Stimulated activated naive CD4-positive, alpha-beta T cell (primary cell): ENCODE results near the gene DNAJC2.

Source experiments
- DNase-seq, 6 experiments: peaks; one replicate each; lab custom pipeline; 2025; lab: John Stamatoyannopoulos, UW

The DNAJC2 gene, protein sequence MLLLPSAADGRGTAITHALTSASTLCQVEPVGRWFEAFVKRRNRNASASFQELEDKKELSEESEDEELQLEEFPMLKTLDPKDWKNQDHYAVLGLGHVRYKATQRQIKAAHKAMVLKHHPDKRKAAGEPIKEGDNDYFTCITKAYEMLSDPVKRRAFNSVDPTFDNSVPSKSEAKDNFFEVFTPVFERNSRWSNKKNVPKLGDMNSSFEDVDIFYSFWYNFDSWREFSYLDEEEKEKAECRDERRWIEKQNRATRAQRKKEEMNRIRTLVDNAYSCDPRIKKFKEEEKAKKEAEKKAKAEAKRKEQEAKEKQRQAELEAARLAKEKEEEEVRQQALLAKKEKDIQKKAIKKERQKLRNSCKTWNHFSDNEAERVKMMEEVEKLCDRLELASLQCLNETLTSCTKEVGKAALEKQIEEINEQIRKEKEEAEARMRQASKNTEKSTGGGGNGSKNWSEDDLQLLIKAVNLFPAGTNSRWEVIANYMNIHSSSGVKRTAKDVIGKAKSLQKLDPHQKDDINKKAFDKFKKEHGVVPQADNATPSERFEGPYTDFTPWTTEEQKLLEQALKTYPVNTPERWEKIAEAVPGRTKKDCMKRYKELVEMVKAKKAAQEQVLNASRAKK

DNA sequence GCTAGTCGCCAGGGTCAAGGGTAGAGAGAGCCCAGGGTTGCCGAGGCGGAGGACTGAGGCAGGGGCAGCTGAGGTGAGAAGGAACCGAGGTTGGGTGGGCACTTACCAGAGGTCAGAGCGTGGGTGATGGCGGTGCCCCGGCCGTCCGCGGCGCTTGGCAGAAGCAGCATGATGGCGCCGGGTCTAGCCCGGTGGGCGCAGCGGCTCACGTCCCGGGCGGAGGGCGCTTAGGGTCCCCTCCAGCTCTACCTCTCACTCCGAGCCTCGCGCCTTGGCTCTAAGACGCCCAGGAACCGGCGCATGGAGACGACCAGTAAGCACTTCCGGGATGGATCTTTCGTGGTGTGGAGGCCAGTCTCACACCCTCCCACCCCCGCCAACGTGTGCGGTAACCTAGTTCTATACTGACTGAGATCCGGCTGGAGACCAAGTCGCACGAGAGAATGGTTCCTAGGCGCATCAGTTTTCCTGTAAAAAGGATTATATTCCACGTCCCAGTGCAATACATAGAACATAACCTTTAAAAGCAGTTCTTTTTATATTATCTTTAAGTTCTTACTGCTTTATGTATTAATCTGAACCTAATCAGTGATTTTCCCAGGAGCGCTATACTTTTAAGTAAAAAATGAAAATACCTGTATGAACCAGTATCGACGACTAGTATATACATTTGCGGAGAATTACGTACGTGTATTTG is at the start of gene DNAJC2:
TSS of gene DNAJC2 (minus strand) at position 315 of the 697 bp plus-strand sequence. CDS start at position 170, 145 bp downstream.
- DNase-seq = peak; percentile 70 to 88 (median 82)

DNA sequence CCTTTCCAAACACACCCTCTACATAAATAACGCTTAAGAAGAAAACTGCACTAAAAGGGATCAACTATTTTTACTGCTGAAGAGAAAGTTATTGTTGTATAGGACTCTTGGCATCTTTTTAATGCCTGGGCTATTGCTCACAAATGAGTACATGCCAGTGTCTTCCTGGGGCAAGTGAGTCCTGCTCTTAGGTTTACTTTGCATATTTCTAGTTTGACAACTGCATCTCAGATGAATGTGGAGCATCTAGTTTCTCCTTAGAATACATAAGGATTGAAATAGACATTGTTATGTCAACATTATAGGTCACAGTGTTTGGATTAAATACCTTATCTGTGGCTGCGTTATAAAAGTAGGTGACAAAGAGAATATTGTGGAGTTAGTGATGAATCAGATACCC is 47.4 kb upstream of the DNAJC2 start:
- DNase-seq = no peak

DNA sequence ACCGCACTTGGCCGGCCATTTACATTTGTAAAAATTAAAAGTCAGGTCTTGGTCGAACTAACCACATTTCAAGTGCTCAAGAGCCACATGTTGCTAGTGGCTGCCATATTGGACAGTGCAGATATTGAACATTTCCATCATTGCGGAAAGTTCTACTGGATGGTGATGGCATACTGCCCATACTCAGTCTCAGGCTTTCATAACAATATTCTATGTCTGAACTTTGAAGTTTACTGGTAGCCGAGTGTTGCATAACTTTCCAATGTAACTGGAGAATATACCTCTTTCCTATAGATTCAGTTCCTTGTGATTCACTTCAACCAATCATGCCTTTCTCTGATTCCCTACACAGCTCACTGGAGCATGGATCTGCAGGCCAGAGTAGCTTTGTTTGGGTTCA is 46.6 kb upstream of the DNAJC2 start:
- DNase-seq = no peak

DNA sequence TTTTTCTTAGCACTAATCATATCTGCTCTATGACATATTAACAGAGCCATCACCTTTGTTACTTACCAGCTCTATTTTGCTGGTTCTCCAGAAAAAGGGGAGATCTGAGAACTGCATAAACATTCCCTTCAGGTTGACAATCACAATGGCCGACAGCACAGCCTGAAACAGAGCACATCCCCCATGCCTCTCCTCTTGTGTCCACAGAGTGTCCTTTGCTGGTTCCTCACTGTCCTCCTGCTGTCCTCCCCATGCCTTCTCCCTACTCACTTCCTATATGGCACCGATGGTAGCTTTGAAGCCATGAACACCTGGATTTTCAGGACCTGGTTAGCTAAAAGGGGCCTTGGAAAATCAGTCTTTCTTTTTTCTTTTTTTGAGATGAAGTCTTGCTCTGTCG is 44.7 kb upstream of the DNAJC2 start:
- no peak for DNase-seq

DNA sequence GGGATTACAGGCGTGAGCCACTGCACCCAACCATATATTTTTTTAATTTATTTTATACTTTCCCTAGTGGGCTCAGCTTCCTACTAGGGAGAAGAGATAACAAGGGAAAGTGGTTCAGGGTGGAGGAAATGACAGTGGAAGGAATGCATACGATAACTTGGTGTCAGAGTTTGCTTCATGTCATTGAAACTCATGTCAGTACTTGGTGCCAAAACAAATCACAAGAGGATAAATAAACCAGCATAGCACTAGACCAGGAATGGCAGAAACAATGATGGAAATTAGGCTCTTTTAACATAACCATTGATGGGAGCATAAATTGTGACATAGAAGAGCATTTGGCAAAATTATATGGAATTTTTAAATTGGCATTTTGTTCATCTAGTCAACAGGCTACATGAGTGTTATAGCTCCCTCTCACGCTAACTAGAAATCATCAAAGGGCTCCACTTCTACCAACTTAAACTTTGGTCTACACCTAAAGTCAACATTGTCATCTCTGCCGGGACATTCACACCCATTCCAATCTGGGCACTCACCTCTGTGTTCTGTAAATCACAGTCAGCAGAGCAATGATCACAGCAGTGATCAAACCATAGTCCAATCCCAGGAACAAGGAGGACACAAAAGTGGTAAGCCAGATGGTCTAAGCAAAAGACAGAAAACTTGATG is 44.0 kb upstream of the DNAJC2 start:
- DNase-seq = no peak

DNA sequence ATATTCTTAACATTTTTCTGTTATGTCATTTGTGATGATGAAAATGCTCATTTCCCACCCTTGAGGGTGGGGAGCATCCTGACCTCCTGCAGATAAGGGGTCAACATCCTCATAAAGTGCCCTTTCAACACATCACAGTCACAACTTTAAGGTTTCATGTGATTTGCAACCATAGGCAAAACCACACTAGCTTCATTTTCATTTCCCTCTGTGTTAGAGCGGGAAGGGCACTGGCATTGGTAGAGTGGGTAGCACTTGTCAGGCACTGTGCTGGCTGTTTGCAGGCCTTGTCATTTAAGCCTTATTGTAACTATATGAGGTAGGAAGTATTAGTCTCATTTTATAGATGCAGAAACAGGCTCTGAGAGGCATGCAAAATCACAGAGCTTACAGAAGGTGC is 42.7 kb upstream of the DNAJC2 start:
- DNase-seq = no peak

DNA sequence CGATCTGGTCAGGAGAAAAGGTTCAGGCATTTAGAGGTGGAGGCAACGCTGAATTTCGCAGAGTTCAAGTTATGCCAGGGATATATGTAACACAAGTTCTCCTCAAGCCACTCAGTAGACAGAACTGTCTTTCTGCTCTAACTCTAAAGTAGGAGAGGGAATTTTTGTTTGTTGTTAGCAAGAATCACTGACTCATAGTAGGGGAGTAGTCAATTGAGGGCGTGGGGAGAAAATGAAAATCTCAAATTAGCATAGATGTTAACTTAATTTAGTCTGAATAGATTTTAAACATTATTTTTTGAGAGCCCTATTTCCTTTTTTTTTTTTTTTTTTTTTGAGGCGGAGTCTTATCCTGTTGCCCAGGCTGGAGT is 37.5 kb upstream of the DNAJC2 start:
- no peak for DNase-seq

DNA sequence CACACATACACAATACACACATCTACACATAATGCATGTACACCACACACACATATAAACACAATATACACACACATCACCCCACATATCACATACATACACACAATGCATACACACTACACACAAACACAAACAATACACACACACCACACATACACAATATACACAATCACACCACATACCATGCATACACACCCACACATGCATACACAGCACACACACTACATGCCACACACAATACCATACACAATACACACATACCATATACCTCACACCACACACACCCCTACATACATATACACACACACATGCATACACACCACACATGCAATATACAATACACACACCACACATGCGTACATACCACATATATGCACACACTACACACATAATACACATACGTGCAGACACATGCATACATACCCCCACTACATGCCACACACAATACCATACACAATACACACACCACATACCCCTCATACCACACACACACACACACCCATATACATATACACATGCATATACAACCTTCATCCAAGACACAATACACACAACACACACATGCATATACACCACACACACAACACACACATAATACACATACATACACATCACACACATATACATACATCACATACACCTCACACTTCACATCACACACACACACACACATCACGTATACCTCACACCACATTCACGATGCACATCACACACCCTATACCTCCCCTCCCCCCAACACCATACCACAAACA is 36.9 kb upstream of the DNAJC2 start:
- no peak for DNase-seq

DNA sequence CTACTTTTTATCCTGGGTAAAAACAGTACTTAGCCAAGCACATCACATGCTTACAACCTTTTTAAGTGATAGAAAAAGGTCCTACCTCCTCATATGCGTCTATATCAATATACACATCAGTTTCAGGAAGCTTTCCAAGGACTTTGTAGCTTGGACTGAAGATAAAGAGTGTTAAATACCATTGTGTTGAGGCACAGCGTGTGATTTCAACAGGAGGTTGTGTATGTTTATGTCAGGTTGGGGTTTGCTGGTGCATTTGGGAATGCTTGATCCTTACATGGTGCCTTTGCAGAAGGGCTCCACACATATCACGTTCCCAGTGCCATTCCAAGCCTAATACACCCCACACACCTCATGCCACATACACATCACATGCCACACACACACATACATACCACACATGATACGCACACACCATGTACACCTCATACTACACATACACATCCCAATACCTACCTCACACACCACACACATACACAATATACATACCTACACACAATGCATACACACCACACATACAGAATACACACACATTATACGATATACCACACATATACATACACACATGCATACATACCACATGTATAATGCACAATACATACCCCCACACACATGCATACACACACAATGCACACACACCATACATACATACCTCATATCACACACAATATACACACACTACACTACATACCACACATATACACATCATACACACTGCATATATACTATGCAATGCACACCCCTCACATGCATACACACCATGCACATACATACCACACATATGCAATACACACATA is 36.0 kb upstream of the DNAJC2 start:
- no peak for DNase-seq

DNA sequence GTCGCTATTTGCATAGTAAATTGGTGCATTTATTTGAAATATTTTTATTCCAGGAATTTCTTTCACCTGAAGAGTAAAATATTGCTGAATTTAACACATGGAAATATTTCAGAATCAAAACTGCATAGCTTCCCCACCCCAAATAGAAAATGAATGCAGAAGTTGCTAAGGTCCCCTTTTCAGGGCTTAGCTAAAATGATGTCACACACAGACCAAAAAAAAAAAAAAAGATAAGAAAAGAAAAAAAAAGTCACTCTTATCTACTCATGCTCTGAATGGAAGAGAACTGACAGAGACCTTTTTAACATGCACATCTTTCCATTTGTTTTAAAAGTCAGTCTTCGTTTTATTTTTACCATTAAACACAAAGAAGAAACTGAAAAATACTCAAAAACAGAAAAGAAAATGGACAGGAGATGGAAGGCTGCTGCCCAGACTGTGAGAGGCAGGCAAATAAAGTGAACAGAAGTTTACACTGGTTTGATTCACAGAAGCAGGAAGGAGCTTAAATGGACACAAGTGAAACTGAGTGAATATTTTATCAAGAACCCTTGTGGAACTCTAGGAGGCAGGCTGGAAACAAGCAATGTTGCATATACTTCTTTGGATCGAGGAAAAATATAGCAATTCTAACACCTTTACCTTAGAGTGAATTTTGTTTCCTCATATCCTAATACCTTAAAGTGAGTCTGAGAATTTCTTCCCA is 34.9 kb upstream of the DNAJC2 start:
- no peak for DNase-seq

DNA sequence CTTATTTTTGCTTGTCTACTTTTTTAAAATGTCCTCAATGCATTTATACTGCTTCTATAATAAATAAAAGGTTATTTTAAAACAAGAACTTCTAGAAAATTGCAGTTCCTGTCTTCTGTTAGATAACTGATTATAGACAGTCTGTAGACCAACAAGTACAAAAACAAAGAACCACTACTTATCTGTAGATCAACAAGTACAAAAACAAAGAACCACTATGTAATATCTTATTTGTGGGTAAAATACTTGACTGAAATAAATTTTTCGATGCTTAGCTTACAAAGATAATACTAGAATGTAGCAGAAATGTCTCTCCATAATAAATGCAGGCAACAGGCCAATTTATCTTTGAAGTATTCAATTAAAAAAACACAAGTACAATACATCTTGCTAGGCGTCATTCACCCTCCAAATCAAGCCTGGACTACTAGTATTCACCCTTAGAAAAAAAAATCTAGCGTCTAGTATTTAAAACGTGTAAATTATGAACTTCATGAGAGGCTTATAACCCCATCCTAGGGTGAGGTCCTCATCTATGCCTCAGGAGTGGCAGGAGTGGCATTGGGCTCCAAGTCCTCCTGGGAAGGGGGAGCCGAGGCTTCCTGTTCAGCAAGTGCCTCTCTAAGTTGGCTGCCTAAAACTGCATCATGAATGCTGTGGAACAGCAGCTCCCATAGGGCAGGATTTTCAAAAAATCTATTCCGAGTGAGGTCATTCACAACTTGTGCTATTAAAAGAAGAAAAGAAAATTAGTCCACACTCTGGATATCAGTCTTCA is 29.5 kb upstream of the DNAJC2 start:
- DNase-seq = no peak

DNA sequence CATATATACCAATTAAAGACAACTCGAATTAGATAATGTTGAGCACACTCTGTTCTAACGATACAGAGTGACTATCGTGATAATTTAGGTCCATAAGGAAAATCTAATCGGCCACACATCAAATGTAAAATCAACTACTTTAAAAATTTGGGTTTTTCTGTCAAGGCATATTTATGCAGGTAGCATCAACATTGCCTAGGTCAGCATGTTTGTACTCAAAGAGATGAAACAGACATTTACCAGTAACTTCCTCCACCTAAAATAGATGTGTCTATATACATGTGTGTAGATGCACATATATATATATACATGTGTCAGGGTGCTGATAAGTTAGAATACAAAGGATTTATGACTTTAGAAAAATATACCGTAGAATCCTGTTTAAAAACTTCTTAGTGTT is 24.9 kb upstream of the DNAJC2 start:
- no peak for DNase-seq

DNA sequence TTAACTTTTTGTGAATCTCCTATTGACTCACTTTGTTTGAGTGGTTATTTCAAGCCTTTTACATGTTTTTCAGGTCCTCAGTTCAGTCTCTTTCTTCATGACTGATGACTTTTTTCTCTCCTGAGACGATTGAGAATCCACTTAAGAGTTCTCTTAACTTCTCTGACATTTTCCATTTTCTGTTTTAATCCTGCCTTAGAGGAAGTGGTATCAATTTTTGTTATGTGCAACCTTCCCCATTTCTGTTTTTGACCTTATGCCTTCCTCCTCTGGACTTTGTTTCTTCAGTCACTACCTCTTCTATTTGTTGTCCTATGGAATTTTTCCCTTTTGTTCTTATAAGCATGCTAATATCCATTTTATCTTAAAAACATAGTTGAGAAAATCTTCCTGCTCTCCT is 5.2 kb upstream of the DNAJC2 start:
- no peak for DNase-seq

DNA sequence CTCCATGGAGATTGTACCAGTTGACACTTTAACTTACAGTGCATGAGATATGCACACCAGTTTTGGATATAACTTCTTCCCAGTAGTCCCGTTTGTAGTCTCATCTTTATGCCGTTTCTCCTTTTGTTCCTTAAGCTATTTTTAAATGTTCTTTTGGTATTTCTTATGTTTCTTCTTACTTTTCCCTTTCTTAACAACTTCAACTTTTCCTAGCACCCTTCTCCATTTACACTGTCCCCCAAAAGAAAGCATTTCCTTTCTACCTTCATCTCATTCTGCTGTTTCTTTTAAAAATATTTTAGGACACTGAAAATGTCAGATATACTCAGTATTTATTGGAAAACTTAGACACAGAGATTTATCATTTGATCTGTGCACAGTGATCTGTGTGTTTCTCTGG is 4.4 kb upstream of the DNAJC2 start:
- no peak for DNase-seq

DNA sequence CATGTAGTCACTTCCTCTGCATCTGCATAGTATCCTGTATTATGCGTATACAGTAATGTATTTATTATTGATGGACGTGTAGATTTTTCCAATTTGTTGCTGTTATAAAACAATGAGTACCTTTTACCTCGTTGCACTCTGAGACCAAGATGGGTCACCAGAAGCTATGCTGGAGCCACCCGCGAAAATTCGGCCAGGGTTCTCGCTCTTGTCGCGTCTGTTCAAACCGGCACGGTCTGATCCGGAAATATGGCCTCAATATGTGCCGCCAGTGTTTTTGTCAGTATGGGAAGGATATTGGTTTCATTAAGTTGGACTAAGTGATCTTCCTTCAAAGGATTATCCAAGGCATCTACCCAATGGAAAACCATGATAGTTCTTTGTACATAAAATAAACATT is 3.9 kb upstream of the DNAJC2 start:
- no peak for DNase-seq

DNA sequence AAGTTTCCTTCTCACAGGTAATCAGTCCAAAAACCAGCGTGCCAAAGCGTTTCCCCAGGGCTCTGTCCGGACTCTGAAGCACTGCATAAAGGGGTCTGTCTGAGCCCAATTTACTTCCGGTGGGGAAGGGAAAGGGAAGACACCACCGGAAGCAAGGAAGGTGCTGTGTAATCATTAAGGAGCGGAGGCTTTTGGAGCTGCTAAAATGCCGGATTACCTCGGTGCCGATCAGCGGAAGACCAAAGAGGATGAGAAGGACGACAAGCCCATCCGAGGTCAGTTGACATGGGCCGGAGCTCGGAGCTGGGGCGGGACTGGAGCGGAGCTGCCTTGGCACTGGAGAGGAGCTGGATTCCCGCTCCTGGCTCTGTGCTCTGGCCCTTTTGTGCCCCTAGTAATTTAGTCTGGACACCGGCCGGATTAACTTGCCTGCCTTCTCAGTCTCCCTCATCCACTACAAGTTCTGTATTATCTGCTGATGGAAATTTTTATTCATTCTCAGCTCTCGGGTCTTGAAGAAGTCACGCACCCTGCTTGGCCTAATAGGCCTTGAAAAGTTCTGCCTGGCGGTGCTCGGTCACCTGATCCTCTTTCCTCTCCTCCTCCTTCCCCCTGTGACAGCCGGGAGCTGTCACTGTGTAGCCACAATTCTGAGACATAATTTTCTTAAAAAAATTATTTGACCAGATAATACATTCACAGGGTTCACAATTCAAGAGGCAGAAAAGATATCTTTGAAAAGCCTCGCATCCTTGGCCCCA is 3.1 kb upstream of the DNAJC2 start, which contains the start of gene PSMC2:
TSS of gene PSMC2 (plus strand) at position 137 of the 761 bp plus-strand sequence. CDS start at position 206, 69 bp downstream.
- DNase-seq = peak; percentile 64 to 87 (median 76)

DNA sequence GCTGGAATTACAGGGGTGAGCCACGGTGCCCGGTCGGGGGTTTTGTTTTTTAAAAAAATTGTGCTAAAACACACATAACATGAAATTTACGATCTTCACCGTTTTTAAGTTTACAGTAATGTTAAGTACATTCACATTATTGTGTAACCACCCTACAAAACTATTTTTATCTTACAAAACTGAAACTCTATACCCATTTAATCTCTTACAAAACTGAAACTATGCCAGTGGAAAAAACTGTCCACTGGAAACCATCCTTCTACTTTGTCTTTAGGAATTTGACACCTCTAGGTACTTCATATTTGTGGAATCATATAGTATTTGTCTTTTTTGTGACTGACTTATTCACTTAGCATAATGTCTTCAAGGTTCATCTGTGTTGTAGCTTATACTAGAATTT is 1.8 kb upstream of the DNAJC2 start:
- DNase-seq = no peak

DNA sequence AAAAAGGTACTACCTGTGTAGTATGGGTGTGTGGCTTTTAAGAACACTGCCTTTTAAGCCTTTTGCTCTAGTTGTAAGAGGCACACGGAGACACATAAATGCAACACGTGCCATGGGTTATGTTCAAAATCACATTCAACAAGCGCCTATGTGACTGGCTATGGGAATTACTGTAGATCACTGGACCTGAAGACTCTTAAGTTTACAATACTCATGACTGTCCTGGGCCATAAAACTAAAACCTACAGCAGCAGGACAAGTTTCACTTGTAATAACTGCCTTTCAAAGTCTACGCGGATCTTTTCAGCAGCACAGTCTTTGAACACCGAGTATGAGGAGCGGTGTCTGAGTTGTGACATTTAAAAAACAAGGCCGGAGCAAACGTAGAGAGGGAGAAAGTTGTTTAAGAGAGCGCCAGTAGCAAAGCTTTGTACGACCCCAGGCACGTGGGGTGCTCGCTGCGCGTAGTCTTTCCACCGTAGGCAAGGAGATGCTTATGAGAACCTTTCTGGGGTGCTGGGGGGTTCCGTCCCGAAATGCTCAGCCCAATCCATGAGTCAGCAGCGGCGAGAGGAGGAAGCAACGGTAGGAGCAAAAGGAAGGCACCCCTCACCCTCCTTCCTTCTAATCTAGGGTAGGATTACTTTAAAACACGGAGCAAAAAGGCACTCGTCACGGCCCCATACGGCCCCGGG is 662 bp downstream of the DNAJC2 start:
- DNase-seq = peak in 5 of 6 experiments; percentile 27 to 62 (median 52)
